HEK293 (cell line): ENCODE measurements around the gene ALAD.

Experiments used
- BCL11B ChIP-seq: fragments of 450-650 bp; formaldehyde crosslinking; IDR thresholded peaks from 2 replicates; pipeline ENCODE4 v1.5.1; 2016; ENCODE audit warnings: low read depth, missing biosample characterization, missing genetic modification characterization
- PATZ1 ChIP-seq: fragments of 450-650 bp; formaldehyde crosslinking; IDR thresholded peaks from 2 replicates; pipeline ENCODE4 v1.5.1; 2016; ENCODE audit warnings: missing biosample characterization, missing genetic modification characterization
- PRDM2 ChIP-seq: fragments of 450-650 bp; formaldehyde crosslinking; IDR thresholded peaks from 2 replicates; pipeline ENCODE4 v1.5.1; 2016; ENCODE audit warnings: missing biosample characterization, missing genetic modification characterization, borderline replicate concordance
- PRDM4 ChIP-seq: fragments of 450-650 bp; formaldehyde crosslinking; IDR thresholded peaks from 2 replicates; pipeline ENCODE4 v1.5.1; 2017; ENCODE audit warnings: missing biosample characterization, missing genetic modification characterization
- TCF7L2 ChIP-seq: IDR thresholded peaks from 2 replicates; pipeline ENCODE4 v1.6.1; 2011; ENCODE audit warnings: low read depth, mild to moderate bottlenecking, inconsistent platforms, low read length, moderate library complexity, borderline replicate concordance
- ZBTB48 ChIP-seq: fragments of 450-650 bp; formaldehyde crosslinking; IDR thresholded peaks from 2 replicates; pipeline ENCODE4 v1.5.1; 2016; ENCODE audit warnings: missing biosample characterization, missing genetic modification characterization
- ZBTB49 ChIP-seq: fragments of 450-650 bp; formaldehyde crosslinking; IDR thresholded peaks from 2 replicates; pipeline ENCODE4 v1.5.1; 2016; ENCODE audit warnings: missing biosample characterization, missing genetic modification characterization, low read depth
- ZBTB8A ChIP-seq: fragments of 450-650 bp; formaldehyde crosslinking; IDR thresholded peaks from 2 replicates; pipeline ENCODE4 v1.5.1; 2016; ENCODE audit warnings: missing biosample characterization, missing genetic modification characterization
- ZNF132 ChIP-seq: fragments of 450-650 bp; formaldehyde crosslinking; IDR thresholded peaks from 2 replicates; pipeline ENCODE4 v1.5.1; 2017; ENCODE audit warnings: missing biosample characterization, missing genetic modification characterization, borderline replicate concordance
- ZNF184 ChIP-seq: fragments of 450-650 bp; IDR thresholded peaks from 2 replicates; pipeline ENCODE4 v1.5.1; 2018; ENCODE audit warnings: missing biosample characterization, mild to moderate bottlenecking, missing genetic modification characterization
- ZNF211 ChIP-seq: fragments of 450-650 bp; formaldehyde crosslinking; IDR thresholded peaks from 2 replicates; pipeline ENCODE4 v1.5.1; 2016; ENCODE audit warnings: low read depth, missing biosample characterization, missing genetic modification characterization
- ZNF23 ChIP-seq: fragments of 450-650 bp; formaldehyde crosslinking; IDR thresholded peaks from 2 replicates; pipeline ENCODE4 v1.5.1; 2016; ENCODE audit warnings: missing biosample characterization, missing genetic modification characterization, borderline replicate concordance
- ZNF24 ChIP-seq: fragments of 450-650 bp; formaldehyde crosslinking; IDR thresholded peaks from 2 replicates; pipeline ENCODE4 v1.5.1; 2016; ENCODE audit warnings: missing biosample characterization, missing genetic modification characterization
- ZNF266 ChIP-seq: fragments of 450-650 bp; formaldehyde crosslinking; IDR thresholded peaks from 2 replicates; pipeline ENCODE4 v1.5.1; 2016; ENCODE audit warnings: missing biosample characterization, missing genetic modification characterization, low read depth
- ZNF302 ChIP-seq: fragments of 450-650 bp; formaldehyde crosslinking; IDR thresholded peaks from 2 replicates; pipeline ENCODE4 v1.5.1; 2016; ENCODE audit warnings: missing biosample characterization, missing genetic modification characterization, low read depth
- ZNF324 ChIP-seq: fragments of 450-650 bp; formaldehyde crosslinking; IDR thresholded peaks from 2 replicates; pipeline ENCODE4 v1.5.1; 2016; ENCODE audit warnings: missing biosample characterization, missing genetic modification characterization
- ZNF37A ChIP-seq: fragments of 450-650 bp; IDR thresholded peaks from 2 replicates; pipeline ENCODE4 v1.5.1; 2018; ENCODE audit warnings: missing biosample characterization, missing genetic modification characterization
- ZNF449 ChIP-seq: fragments of 450-650 bp; formaldehyde crosslinking; IDR thresholded peaks from 2 replicates; pipeline ENCODE4 v1.5.1; 2017; ENCODE audit warnings: missing biosample characterization, mild to moderate bottlenecking, missing genetic modification characterization, moderate library complexity
- ZNF549 ChIP-seq: fragments of 450-650 bp; IDR thresholded peaks from 2 replicates; pipeline ENCODE4 v1.5.1; 2018; ENCODE audit warnings: missing biosample characterization, missing genetic modification characterization, mild to moderate bottlenecking, inconsistent platforms, moderate library complexity
- ZNF558 ChIP-seq: fragments of 450-650 bp; formaldehyde crosslinking; IDR thresholded peaks from 2 replicates; pipeline ENCODE4 v1.5.1; 2016; ENCODE audit warnings: missing biosample characterization, missing genetic modification characterization
- ZNF571 ChIP-seq: fragments of 450-650 bp; formaldehyde crosslinking; IDR thresholded peaks from 2 replicates; pipeline ENCODE4 v1.5.0; 2017; ENCODE audit warnings: missing biosample characterization, missing genetic modification characterization
- ZNF747 ChIP-seq: fragments of 450-650 bp; formaldehyde crosslinking; IDR thresholded peaks from 2 replicates; pipeline ENCODE4 v1.5.1; 2016; ENCODE audit warnings: missing biosample characterization, missing genetic modification characterization
- ZNF791 ChIP-seq: fragments of 450-650 bp; formaldehyde crosslinking; IDR thresholded peaks from 2 replicates; pipeline ENCODE4 v1.5.1; 2016; ENCODE audit warnings: missing biosample characterization, missing genetic modification characterization
- ZSCAN4 ChIP-seq: fragments of 450-650 bp; formaldehyde crosslinking; IDR thresholded peaks from 2 replicates; pipeline ENCODE4 v1.5.1; 2017; ENCODE audit warnings: missing biosample characterization, missing genetic modification characterization

ALAD gene

GRCh38 chr9:113410207-113410864 lies 9.3 kb upstream of the ALAD start, which contains the start of the genes C9orf43 and POLE3 (continued):
- peak; percentile 94 for TF ChIP-seq ZBTB48 (tag by site-specific recombination)
- TF ChIP-seq ZNF571, result no peak
- no peak for TF ChIP-seq ZNF24
- no peak for TF ChIP-seq ZNF302
- TF ChIP-seq ZNF747 (tag by site-specific recombination), result no peak
- 0 out of 2 replicates have a peak, but pooled peaks have one; percentile 12 for TF ChIP-seq PRDM4 (tag by site-specific recombination)
- 0 out of 2 replicates have a peak, but pooled peaks have one; percentile 43 for TF ChIP-seq ZNF324 (tag by site-specific recombination)
- peak; percentile 79 for TF ChIP-seq ZBTB8A (tag by site-specific recombination)
- no peak for TF ChIP-seq ZNF558 (tag by site-specific recombination)
- TF ChIP-seq ZNF449 (tag by site-specific recombination), result no peak
- no peak for TF ChIP-seq ZNF266 (tag by site-specific recombination)
- TF ChIP-seq PATZ1 (tag by site-specific recombination), result peak; percentile 89
- TF ChIP-seq ZNF184, result no peak
- TF ChIP-seq ZBTB49 (tag by site-specific recombination), result no peak
- no peak for TF ChIP-seq PRDM2 (tag by site-specific recombination)
- no peak for TF ChIP-seq ZNF37A
- no peak; the same call in 1 of the 2 replicates for TF ChIP-seq ZSCAN4 (tag by site-specific recombination)
- TF ChIP-seq ZNF23 (tag by site-specific recombination), result no peak
- no peak for TF ChIP-seq ZNF549 (tag by site-specific recombination)
- TF ChIP-seq ZNF791, result no peak
- TF ChIP-seq ZNF132 (tag by site-specific recombination), result no peak
- TF ChIP-seq BCL11B (tag by site-specific recombination), result no peak
- no peak for TF ChIP-seq ZNF211 (tag by site-specific recombination)
- TF ChIP-seq TCF7L2, result no peak
